Hematopoietic multipotent progenitor cell treated with erythropoietin and hydrocortisone succinate and interleukin-3 and kit ligand, for 8 days (in vitro differentiated cells): Measurements from ENCODE around the gene TMEM167B.
A peak's percentile ranks its signal among the peaks of the same experiment; 100 is the strongest.
"Not testable (repeated sequence)": the region's sequence is repeated elsewhere in the genome, so short reads cannot be mapped to it uniquely, and the experiment has no call there.

Experiments used
- DNase-seq: peaks from one replicate; pipeline ENCODE4 v3.0.0-alpha.2; 2015

Gene TMEM167B

GRCh38 chr1:109115685-109116084, 25.1 kb downstream of the TMEM167B start:
- DNase-seq, result no peak

- no peak for DNase-seq
These were observed 25.7 kb downstream of the TMEM167B start for GRCh38 chr1:109116286-109116685.

GRCh38 chr1:109118089-109118488, 27.5 kb downstream of the TMEM167B start:
- DNase-seq, result no peak

GRCh38 chr1:109120356-109120755, 29.8 kb downstream of the TMEM167B start:
- DNase-seq, result no peak

GRCh38 chr1:109131059-109131458, 40.5 kb downstream of the TMEM167B start:
- no peak for DNase-seq

- DNase-seq, result peak; percentile 29
These were observed 41.2 kb downstream of the TMEM167B start for GRCh38 chr1:109131800-109132199.

GRCh38 chr1:109133002-109133706, 42.6 kb downstream of the TMEM167B start:
- no peak for DNase-seq

GRCh38 chr1:109133815-109134214, 43.3 kb downstream of the TMEM167B start:
- DNase-seq, result peak; percentile 55

- DNase-seq, result peak; percentile 95
These were observed 43.9 kb downstream of the TMEM167B start for GRCh38 chr1:109134423-109134822.

- no peak for DNase-seq
These were observed 45.4 kb downstream of the TMEM167B start for GRCh38 chr1:109135940-109136339.

GRCh38 chr1:109136766-109137165, 46.2 kb downstream of the TMEM167B start:
- no peak for DNase-seq

GRCh38 chr1:109137958-109138357, 47.4 kb downstream of the TMEM167B start:
- DNase-seq, result no peak

- no peak for DNase-seq
These were observed 47.8 kb downstream of the TMEM167B start for GRCh38 chr1:109138358-109138757.

GRCh38 chr1:109140392-109140791, 49.8 kb downstream of the TMEM167B start:
- peak; percentile 78 for DNase-seq

GRCh38 chr1:109142260-109142659, 51.7 kb downstream of the TMEM167B start:
- no peak for DNase-seq

GRCh38 chr1:109142725-109143124, 52.2 kb downstream of the TMEM167B start:
- not testable (repeated sequence) for DNase-seq
